NK-92 (cell line): ENCODE measurements around the gene TARS3.

Experiments
- DNase-seq: peaks from one replicate; lab custom pipeline; 2025; ENCODE audit not compliant: unreplicated experiment; lab: John Stamatoyannopoulos, UW

TARS3 gene

GRCh38 chr15:101625980-101626379 is 98.3 kb downstream of the TARS3 start:
- DNase-seq, result no peak

GRCh38 chr15:101625184-101625583 is 99.1 kb downstream of the TARS3 start:
- DNase-seq, result no peak

GRCh38 chr15:101623367-101624304 is 100.6 kb downstream of the TARS3 start:
- DNase-seq, result no peak

GRCh38 chr15:101621961-101622360 is 102.3 kb downstream of the TARS3 start:
- no peak for DNase-seq

GRCh38 chr15:101620671-101621070 is 103.6 kb downstream of the TARS3 start:
- no peak for DNase-seq

GRCh38 chr15:101619615-101619865 is 104.7 kb downstream of the TARS3 start:
- no peak for DNase-seq

- no peak for DNase-seq
Observed at GRCh38 chr15:101618851-101619614, 105.2 kb downstream of the TARS3 start.

- no peak for DNase-seq
Observed at GRCh38 chr15:101618076-101618475, 106.2 kb downstream of the TARS3 start.

GRCh38 chr15:101617390-101617965 is 106.8 kb downstream of the TARS3 start:
- DNase-seq, result no peak

- DNase-seq, result no peak
Observed at GRCh38 chr15:101615986-101616848, 108.1 kb downstream of the TARS3 start.

- no peak for DNase-seq
Observed at GRCh38 chr15:101615414-101615985, 108.8 kb downstream of the TARS3 start.

- DNase-seq, result no peak
Observed at GRCh38 chr15:101614761-101615160, 109.5 kb downstream of the TARS3 start.

GRCh38 chr15:101614001-101614585 is 110.2 kb downstream of the TARS3 start:
- DNase-seq, result no peak

- no peak for DNase-seq
Observed at GRCh38 chr15:101613130-101614000, 110.9 kb downstream of the TARS3 start.

- no peak for DNase-seq
Observed at GRCh38 chr15:101612676-101613075, 111.6 kb downstream of the TARS3 start.

GRCh38 chr15:101611580-101612299 is 112.5 kb downstream of the TARS3 start:
- no peak for DNase-seq

GRCh38 chr15:101611007-101611406 is 113.3 kb downstream of the TARS3 start:
- no peak for DNase-seq

GRCh38 chr15:101610611-101611000 is 113.7 kb downstream of the TARS3 start:
- DNase-seq, result no peak
